ENCODE results near the gene DYNC1H1.
A peak's percentile ranks its signal among the peaks of the same experiment; 100 is the strongest.
"Not testable (repeated sequence)": the region's sequence is repeated elsewhere in the genome, so short reads cannot be mapped to it uniquely, and the experiment has no call there.

The DYNC1H1 gene

GRCh38 chr14:102064590-102064989 lies 100.2 kb downstream of the DYNC1H1 start:
- DNase-seq (ENCODE audit: low read depth) = not testable (repeated sequence)

DNA sequence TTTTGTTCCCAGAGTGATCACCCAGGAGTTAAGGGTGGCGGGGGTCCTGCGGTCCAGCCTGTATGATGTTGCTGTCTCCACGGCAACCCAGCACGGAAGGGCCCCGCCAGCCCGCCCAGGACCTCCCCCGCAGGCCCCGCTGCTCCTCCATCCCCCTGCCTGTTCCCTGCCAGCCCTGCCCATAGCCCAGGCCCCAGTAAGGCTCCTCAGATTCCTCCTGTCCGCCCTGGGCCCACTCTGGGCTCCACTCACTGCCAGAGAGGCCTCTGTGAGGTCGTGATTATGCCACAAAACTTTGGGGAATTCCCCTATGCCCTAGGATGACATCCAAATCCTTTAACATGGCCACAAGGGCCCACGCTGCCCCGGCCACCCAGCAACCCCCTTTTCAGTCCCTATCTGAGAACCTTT lies 101.7 kb downstream of the DYNC1H1 start:
- no peak for DNase-seq (ENCODE audit: low read depth)

DNA sequence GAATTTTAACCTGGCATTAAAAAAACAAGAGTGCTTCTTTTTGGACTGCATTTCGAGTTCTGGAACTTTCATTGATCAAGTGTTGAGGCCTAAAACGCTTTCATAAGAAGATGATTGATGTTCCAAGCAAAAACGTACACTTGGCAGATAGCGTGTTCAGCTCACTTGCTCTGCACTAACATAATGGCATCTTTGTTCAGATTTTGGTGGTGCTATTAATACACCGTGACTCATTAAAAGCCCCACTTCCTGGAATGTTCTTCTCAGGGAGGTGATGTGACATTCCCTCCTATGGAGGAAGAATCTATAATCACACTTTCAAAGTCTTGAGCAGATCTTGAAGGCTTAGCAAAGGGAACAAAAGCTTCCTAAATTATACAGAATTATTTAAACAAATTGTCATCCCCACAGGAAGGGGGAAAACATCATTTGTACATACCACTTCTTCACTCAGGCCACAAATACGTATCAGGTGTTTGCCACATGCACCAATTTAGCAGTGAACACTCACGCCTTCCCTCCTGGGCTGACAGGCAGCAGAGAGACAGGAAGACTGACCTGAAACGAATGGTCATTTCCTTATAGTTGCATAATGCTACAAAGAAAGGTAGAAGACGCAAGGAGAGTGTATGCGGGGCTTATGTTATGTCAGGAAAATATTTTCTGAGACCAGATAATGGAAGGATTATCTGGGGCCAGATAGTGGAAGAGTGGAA lies 107.1 kb downstream of the DYNC1H1 start:
- DNase-seq (ENCODE audit: low read depth) = no peak

DNA sequence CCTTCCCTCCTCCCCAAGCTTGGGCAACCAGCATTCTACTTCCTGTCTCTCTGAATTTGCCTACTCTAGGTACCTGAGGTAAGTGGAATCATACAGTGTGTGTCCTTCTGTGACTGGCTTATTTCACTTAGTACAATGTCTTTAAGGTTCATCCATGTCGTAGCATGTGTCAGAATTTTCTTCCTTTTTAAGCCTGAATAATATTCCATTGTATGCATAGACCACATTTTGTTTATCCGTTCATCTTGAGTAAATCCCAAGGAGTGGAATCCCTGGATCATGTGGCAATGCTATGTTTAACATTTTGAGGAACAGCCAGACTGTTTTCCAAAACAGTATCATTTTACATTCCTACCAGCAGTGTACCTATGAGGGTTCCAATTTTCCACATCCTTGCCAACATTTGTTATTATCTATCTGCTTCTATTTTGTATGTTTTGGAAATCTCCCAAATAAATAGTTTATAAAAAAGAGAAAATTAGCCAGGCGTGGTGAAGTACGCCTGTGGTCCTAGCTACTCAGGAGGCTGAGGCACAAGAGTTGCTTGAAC lies 110.1 kb downstream of the DYNC1H1 start:
- no peak for DNase-seq (ENCODE audit: low read depth)

DNA sequence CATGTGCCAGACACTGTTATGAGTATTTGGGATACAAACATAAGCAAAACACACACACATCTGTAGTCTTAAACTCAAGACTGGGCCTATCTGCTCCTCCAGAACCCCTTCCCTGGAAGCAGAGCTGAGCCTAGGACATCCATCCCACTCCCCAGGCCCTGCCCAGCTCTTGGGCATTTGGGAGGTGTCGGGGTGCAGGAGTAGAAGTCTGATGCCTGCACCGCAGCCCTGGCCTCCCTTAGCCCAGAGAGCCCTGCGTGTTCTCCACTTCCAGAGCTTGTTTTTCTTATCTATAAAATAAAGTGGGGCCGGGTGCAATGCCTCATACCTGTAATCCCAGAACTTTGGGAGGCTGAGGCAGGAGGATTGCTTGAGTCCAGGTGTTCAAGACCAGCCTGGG lies 110.8 kb downstream of the DYNC1H1 start:
- DNase-seq (ENCODE audit: low read depth) = no peak

- no peak for DNase-seq (ENCODE audit: low read depth)
These were observed 113.0 kb downstream of the DYNC1H1 start for GRCh38 chr14:102077382-102077709.

DNA sequence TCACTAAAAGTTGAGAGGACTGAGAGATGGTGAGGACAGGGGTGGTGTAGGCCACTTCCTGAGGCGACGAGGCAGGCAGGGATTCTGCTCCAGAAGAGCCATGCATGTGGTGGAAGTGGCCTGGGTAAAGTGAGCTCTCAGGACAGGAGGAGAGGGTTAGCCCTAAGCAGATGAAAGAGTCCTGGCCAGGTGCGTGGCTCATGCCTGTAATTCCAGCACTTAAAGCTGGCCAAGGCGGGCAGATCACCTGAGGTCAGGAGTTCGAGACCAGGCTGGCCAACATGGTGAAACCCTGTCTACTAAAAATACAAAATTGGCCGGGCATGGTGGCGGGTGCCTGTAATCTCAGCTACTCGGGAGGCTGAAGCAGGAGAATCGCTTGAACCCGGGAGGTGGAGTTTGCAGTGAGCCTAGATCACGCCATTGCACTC lies 114.0 kb downstream of the DYNC1H1 start:
- DNase-seq (ENCODE audit: low read depth) = not testable (repeated sequence)

- no peak for DNase-seq (ENCODE audit: low read depth)
These were observed 114.7 kb downstream of the DYNC1H1 start for GRCh38 chr14:102078831-102079699.

- DNase-seq (ENCODE audit: low read depth) = no peak
These were observed 115.3 kb downstream of the DYNC1H1 start for GRCh38 chr14:102079700-102079979.

- no peak for DNase-seq (ENCODE audit: low read depth)
These were observed 116.1 kb downstream of the DYNC1H1 start for GRCh38 chr14:102080183-102081080.

GRCh38 chr14:102081231-102082080 lies 117.1 kb downstream of the DYNC1H1 start:
- no peak for DNase-seq (ENCODE audit: low read depth)

DNA sequence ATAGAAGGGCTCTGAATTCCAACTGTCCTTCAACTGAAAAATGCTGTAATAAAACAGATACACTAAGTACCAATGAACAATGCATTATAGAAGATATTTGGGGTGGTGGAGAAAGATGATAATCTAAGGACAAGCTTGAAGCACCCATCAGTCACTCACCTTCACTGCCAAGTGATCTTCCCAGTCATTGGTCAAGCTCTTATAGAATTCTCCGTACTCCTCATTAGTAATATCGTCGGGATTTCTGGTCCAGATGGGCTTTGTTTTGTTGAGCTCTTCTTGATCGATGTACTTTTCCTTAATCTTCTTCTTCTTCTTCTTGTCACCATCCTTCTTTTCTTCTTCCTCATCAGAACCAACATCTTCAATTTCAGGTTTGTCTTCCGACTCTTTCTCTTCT lies 120.1 kb downstream of the DYNC1H1 start:
- DNase-seq (ENCODE audit: low read depth) = not testable (repeated sequence)

GRCh38 chr14:102084931-102085330 lies 120.6 kb downstream of the DYNC1H1 start:
- no peak for DNase-seq (ENCODE audit: low read depth)

DNA sequence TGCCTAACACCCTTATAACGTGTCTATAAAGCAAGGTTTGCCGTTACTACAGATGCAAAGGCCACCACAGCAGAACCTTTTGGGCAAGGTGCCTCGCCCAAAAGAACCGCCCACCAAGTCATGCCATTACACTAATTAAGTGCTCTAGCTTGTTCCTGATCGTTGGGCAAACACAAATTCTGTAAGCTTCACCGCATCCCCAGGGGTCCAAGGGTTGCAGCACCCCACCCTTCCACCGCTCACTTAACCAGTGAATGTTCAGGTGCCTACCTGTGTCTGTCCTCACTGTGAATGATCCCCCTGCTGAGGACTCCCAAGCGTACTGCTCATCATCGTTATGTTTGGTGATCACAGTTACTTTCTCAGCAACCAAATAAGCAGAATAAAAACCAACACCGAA lies 121.1 kb downstream of the DYNC1H1 start:
- DNase-seq (ENCODE audit: low read depth) = no peak

DNA sequence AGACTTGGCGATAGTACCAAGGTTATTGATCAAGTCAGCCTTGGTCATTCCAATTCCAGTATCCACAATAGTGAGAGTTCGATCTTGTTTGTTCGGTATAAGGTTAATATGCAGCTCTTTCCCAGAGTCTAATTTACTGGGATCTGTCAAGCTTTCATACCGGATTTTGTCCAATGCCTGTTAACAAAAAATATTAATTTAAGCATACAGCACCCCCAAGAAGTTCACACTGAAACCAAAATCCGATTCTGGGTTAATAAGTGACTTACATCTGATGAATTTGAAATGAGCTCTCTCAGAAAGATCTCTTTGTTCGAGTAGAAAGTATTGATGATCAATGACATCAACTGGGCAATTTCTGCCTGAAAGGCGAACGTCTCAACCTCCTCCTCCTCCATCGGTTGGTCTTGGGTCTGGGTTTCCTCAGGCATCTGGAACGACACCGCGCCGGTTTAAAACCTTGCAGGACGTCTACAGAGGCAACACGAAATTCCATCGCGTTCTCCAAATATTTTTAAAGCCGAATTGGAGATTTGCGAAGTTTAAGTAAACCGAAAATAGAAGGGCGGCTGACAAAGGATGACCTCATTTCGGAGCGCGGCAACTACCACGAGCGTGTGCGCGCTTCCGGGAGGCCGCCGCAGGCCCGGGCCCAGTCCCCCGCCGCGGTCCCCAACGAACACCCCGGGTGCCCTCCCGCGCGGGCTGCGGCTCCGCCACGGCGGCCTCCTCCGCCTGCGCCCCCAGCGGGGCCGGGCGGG lies 121.8 kb downstream of the DYNC1H1 start:
- DNase-seq (ENCODE audit: low read depth) = no peak

GRCh38 chr14:102086709-102086971 lies 122.3 kb downstream of the DYNC1H1 start:
- no peak for DNase-seq (ENCODE audit: low read depth)

- DNase-seq (ENCODE audit: low read depth) = peak; percentile 18
These were observed 122.8 kb downstream of the DYNC1H1 start, which contains the start of gene HSP90AA1 for GRCh38 chr14:102086972-102087761. Gene HSP90AA1 (minus strand): TSS chr14:102087044. CDS start chr14:102086378, 666 bp downstream.

- DNase-seq (ENCODE audit: low read depth) = no peak
These were observed 123.3 kb downstream of the DYNC1H1 start for GRCh38 chr14:102087762-102088011.

- no peak for DNase-seq (ENCODE audit: low read depth)
These were observed 123.8 kb downstream of the DYNC1H1 start for GRCh38 chr14:102088012-102088792.
